SK-N-SH (cell line): ENCODE results near the gene CDV3. TPM values are rescaled to one million over a fixed set of nuclear protein-coding genes. Genes with fewer than 3 reads are reported as not detected.

Source experiments
- CTCF ChIA-PET: fragments of 300-600, 350-600 bp; formaldehyde crosslinking; extraction: SDS; loops from one replicate; lab custom pipeline; 2021; lab: Yijun Ruan, JAX
- POLR2A ChIA-PET: fragments of 350-600 bp; sonication (Branson Sonifier 250); formaldehyde crosslinking; extraction: SDS; loops from one replicate; lab custom pipeline; 2020; ENCODE audit warnings: antibody characterized with exemption, inconsistent platforms; lab: Yijun Ruan, JAX
- DNase-seq: peaks from one replicate; pipeline ENCODE4 v3.0.0; 2012
- H2AFZ ChIP-seq: fragments of 200-600 bp; sonication (generic); 2 replicates; pipeline ENCODE4 v1.8.1; 2016; ENCODE audit warnings: antibody characterized with exemption, mild to moderate bottlenecking, low read depth
- H3F3A ChIP-seq: fragments of 200-600 bp; sonication (generic); replicated peaks from 2 replicates; pipeline ENCODE3; 2016; ENCODE audit warnings: antibody characterized with exemption, mild to moderate bottlenecking; ENCODE audit not compliant: insufficient read depth
- H3K27ac ChIP-seq, 2 experiments: fragments of 200-500 bp in 1 of 2; fragments of 200-600 bp in 1 of 2; sonication (Bioruptor generic) in 1 of 2; sonication (generic), shearing (Covaris generic) in 1 of 2; 2 replicates each; pipeline versions ENCODE4 v1.5.1 to v1.6.1; 2014 to 2016; ENCODE audit warnings: low read depth in 2 of 2, inconsistent platforms in 1 of 2, low read length in 1 of 2, mild to moderate bottlenecking in 1 of 2, mixed read lengths in 1 of 2
- H3K27me3 ChIP-seq: fragments of 200-600 bp; sonication (generic), shearing (Covaris generic); 2 replicates; pipeline ENCODE4 v1.6.1; 2016; ENCODE audit warnings: mixed run types; ENCODE audit not compliant: insufficient read depth
- H3K36me3 ChIP-seq, 2 experiments: fragments of 200-500 bp in 1 of 2; fragments of 200-600 bp in 1 of 2; sonication (Bioruptor generic) in 1 of 2; sonication (generic) in 1 of 2; replicated peaks in 1 of 2; 2 replicates each; pipeline versions ENCODE3 to v1.5.1; 2014 to 2016; ENCODE audit warnings: low read length in 1 of 2, mild to moderate bottlenecking in 1 of 2; ENCODE audit not compliant: insufficient read depth in 2 of 2, control insufficient read depth in 1 of 2
- H3K4me1 ChIP-seq, 2 experiments: fragments of 200-500 bp in 1 of 2; fragments of 200-600 bp in 1 of 2; sonication (Bioruptor generic) in 1 of 2; sonication (generic), shearing (Covaris generic) in 1 of 2; 2 replicates each; pipeline versions ENCODE4 v1.5.1 to v1.6.1; 2014 to 2016; ENCODE audit warnings: low read depth in 1 of 2, low read length in 1 of 2, mixed run types in 1 of 2; ENCODE audit not compliant: insufficient read depth in 2 of 2, control insufficient read depth in 1 of 2
- H3K4me2 ChIP-seq: fragments of 200-600 bp; sonication (generic), shearing (Covaris generic); 2 replicates; pipeline ENCODE4 v1.6.1; 2017; ENCODE audit warnings: mixed run types
- H3K4me3 ChIP-seq, 2 experiments: fragments of 200-500 bp in 1 of 2; fragments of 200-600 bp in 1 of 2; sonication (Bioruptor generic) in 1 of 2; sonication (generic), shearing (Covaris generic) in 1 of 2; 2 replicates each; pipeline versions ENCODE4 v1.5.1 to v1.8.1; 2014 to 2016; ENCODE audit warnings: low read depth in 2 of 2, inconsistent platforms in 1 of 2, low read length in 1 of 2, mild to moderate bottlenecking in 1 of 2, mixed read lengths in 1 of 2, moderate library complexity in 1 of 2
- H3K79me2 ChIP-seq: fragments of 200-600 bp; sonication (generic); 2 replicates; pipeline ENCODE4 v1.8.1; 2017; ENCODE audit warnings: mild to moderate bottlenecking; ENCODE audit not compliant: insufficient read depth
- H3K9ac ChIP-seq: fragments of 200-600 bp; sonication (generic); 2 replicates; pipeline ENCODE4 v1.6.1; 2017; ENCODE audit warnings: mixed run types
- H3K9me2 ChIP-seq: fragments of 200-600 bp; sonication (generic); 2 replicates; pipeline ENCODE4 v1.6.1; 2017; ENCODE audit warnings: mixed run types
- H3K9me3 ChIP-seq: fragments of 200-600 bp; sonication (generic); 2 replicates; pipeline ENCODE4 v1.6.1; 2017; ENCODE audit warnings: mixed run types, mild to moderate bottlenecking, moderate library complexity
- H4K20me1 ChIP-seq: fragments of 200-600 bp; sonication (generic); 2 replicates; pipeline ENCODE4 v1.6.1; 2017; ENCODE audit warnings: mild to moderate bottlenecking, mixed run types; ENCODE audit not compliant: insufficient read depth
- CTCF ChIP-seq: fragments of 200-600 bp; sonication (generic); IDR thresholded peaks from 2 replicates; pipeline ENCODE4 v1.6.1; 2017; ENCODE audit warnings: antibody characterized with exemption, mild to moderate bottlenecking, moderate library complexity
- EP300 ChIP-seq, 2 experiments: IDR thresholded peaks; 2 replicates each; pipeline versions ENCODE4 v1.4.0 to v1.6.1; 2012; ENCODE audit warnings: borderline replicate concordance in 1 of 2, low read depth in 1 of 2, low read length in 1 of 2
- EZH2phosphoT487 ChIP-seq: fragments of 200-600 bp; sonication (generic); IDR thresholded peaks from 2 replicates; pipeline ENCODE4 v1.6.1; 2017; ENCODE audit warnings: low read depth, mixed run types, mild to moderate bottlenecking, antibody characterized with exemption, moderate library complexity, borderline replicate concordance
- FOSL2 ChIP-seq: IDR thresholded peaks from 2 replicates; pipeline ENCODE4 v1.4.0; 2012; ENCODE audit warnings: low read depth, mild to moderate bottlenecking, moderate library complexity, borderline replicate concordance
- FOXJ3 ChIP-seq: sonication (generic); formaldehyde crosslinking; IDR thresholded peaks from 2 replicates; pipeline ENCODE4 v1.5.1; 2020; ENCODE audit warnings: mild to moderate bottlenecking, missing genetic modification reagents
- JUND ChIP-seq: IDR thresholded peaks from 2 replicates; pipeline ENCODE4 v1.4.0; 2012
- MEF2A ChIP-seq: IDR thresholded peaks from 2 replicates; pipeline ENCODE4 v1.4.0; 2012; ENCODE audit warnings: low read depth, borderline replicate concordance
- NFIC ChIP-seq: IDR thresholded peaks from 2 replicates; pipeline ENCODE4 v1.4.0; 2012; ENCODE audit warnings: borderline replicate concordance
- NRF1 ChIP-seq: IDR thresholded peaks from 2 replicates; pipeline ENCODE4 v1.6.1; 2012; ENCODE audit warnings: low read depth, mild to moderate bottlenecking, low read length
- RAD21 ChIP-seq: IDR thresholded peaks from 2 replicates; pipeline ENCODE4 v1.6.1; 2012; ENCODE audit warnings: mild to moderate bottlenecking, low read length
- RCOR1 ChIP-seq: fragments of 150-350 bp; IDR thresholded peaks from 2 replicates; pipeline ENCODE4 v1.6.1; 2017; ENCODE audit warnings: antibody characterized with exemption, low read length
- RXRA ChIP-seq: IDR thresholded peaks from 2 replicates; pipeline ENCODE4 v1.4.0; 2012; ENCODE audit warnings: low read depth, mild to moderate bottlenecking, borderline replicate concordance
- SIN3A ChIP-seq: IDR thresholded peaks from 2 replicates; pipeline ENCODE4 v1.6.1; 2012; ENCODE audit warnings: low read depth, mild to moderate bottlenecking, low read length, moderate library complexity, borderline replicate concordance
- SMC3 ChIP-seq: IDR thresholded peaks from 2 replicates; pipeline ENCODE4 v1.6.1; 2012; ENCODE audit warnings: low read depth, low read length, improper control_type of control experiment
- WGBS: methylation state at CpG from one replicate; pipeline ENCODE4 v1.1.6; 2017; ENCODE audit warnings: low lambda C conversion rate; 5-methylcytosine and 5-hydroxymethylcytosine counted together
- polyA plus RNA-seq, 3 experiments: library from polyadenylated mRNA; depleted of rRNA; stranded (reverse); fragments of >200 nt; gene quantifications; 2 replicates each; pipeline ENCODE4 v1.2.3, GENCODE V29; 2012
- TF ChIP-seq, protein P1 (sequence below): fragments of 150-350 bp; IDR thresholded peaks from 2 replicates; pipeline ENCODE4 v1.6.1; 2017; ENCODE audit warnings: antibody characterized with exemption, low read length, low read depth, borderline replicate concordance
- TF ChIP-seq, protein P2 (sequence below): IDR thresholded peaks from 2 replicates; pipeline ENCODE4 v1.4.0; 2012; ENCODE audit warnings: low read depth, borderline replicate concordance

The CDV3 gene
- polyA plus RNA-seq, 1 of the 3 experiments (the other 2 are of a cell fraction): 35.4 TPM

- TF ChIP-seq CTCF (no peak), EZH2phosphoT487 (no peak)
- TF ChIP-seq, all 33 proteins: peak for 0
Observed at GRCh38 chr3:133576169-133576568, 2.7 kb downstream of the CDV3 start (continued).

GRCh38 chr3:133578548-133579191 is 5.2 kb downstream of the CDV3 start:
- DNase-seq: peak; percentile 74
- 15% methylated on average over 1 of the region's 1 CpG for WGBS

DNA sequence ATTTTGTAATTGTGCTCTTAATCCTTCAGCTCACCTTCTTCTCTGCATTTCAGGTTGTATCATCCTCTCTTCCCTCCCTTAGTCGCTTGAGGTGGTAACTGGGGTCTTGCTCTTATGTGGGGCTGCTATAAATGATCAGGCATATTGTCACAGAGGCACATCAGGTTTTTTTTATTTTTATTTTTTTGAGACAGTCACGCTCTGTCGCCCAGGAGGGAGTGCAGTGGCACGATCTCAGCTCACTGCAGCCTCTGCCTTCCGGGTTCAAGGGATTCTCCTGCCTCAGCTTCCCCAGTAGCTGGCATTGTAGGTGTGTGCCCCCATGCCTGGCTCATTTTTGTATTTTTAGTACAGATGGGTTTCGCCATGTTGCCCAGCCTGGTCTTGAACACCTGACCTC is 9.9 kb downstream of the CDV3 start:
- Histone ChIP-seq H3K9me2 (no peaks in the 10 kb centered on the region), H4K20me1 (peaks cover 77% of the 10 kb centered on the region), H3K27me3 (no peaks in the 10 kb centered on the region), H3K4me1 (peaks cover 2 to 22% of the 10 kb centered on the region in 2 experiments; a peak in 2 of 4 replicates), H3K4me3 (no peak overlapping the region), H3K79me2 (peaks cover 93% of the 10 kb centered on the region), H3K27ac (no peak overlapping the region), H2AFZ (no peak overlapping the region), H3F3A (peaks cover 18% of the 10 kb centered on the region), H3K9me3 (no peaks in the 10 kb centered on the region), H3K4me2 (no peak overlapping the region), H3K9ac (no peak overlapping the region), H3K36me3 (peaks cover 68 to 89% of the 10 kb centered on the region in 2 experiments)
- DNase-seq: no peak
- WGBS: 96% methylated on average over 6 of the region's 6 CpGs
- CTCF ChIA-PET: no interaction called here
- POLR2A ChIA-PET: no interaction called here
- TF ChIP-seq SIN3A: no peak
- no peak for TF ChIP-seq EP300 (IDR thresholded peaks at IDR 0.05; ENCODE audit: borderline replicate concordance in 1 of 2, low read depth in 1 of 2, low read length in 1 of 2)
- TF ChIP-seq MEF2A: no peak
- no peak for TF ChIP-seq FOXJ3 (CRISPR knock-in tag)
- no peak for TF ChIP-seq NFIC
- TF ChIP-seq JUND: no peak
- TF ChIP-seq, protein P1, sequence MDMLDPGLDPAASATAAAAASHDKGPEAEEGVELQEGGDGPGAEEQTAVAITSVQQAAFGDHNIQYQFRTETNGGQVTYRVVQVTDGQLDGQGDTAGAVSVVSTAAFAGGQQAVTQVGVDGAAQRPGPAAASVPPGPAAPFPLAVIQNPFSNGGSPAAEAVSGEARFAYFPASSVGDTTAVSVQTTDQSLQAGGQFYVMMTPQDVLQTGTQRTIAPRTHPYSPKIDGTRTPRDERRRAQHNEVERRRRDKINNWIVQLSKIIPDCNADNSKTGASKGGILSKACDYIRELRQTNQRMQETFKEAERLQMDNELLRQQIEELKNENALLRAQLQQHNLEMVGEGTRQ: no peak
- TF ChIP-seq, protein P2, sequence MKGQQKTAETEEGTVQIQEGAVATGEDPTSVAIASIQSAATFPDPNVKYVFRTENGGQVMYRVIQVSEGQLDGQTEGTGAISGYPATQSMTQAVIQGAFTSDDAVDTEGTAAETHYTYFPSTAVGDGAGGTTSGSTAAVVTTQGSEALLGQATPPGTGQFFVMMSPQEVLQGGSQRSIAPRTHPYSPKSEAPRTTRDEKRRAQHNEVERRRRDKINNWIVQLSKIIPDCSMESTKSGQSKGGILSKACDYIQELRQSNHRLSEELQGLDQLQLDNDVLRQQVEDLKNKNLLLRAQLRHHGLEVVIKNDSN: no peak
- no peak for TF ChIP-seq RCOR1
- TF ChIP-seq EZH2phosphoT487: no peak
- no peak for TF ChIP-seq FOSL2
- no peak for TF ChIP-seq NRF1

More at GRCh38 chr3:133578548-133579191, 5.2 kb downstream of the CDV3 start:
- ChIA-PET POLR2A (no interaction called here), CTCF (interaction anchor here (0.5 to 3.3 kb wide), 35 partner anchors 9 to 857 kb away, joined by 3 to 20 read pairs (median 4); partner anchors contain the start of gene NPHP3)
- Histone ChIP-seq H3K4me3 (peak overlapping the region in 1 of 2 experiments; percentile 14; a peak in 1 of 4 replicates), H3K4me1 (peaks cover 11 to 17% of the 10 kb centered on the region in 2 experiments; a peak in 2 of 4 replicates), H3K9me2 (no peaks in the 10 kb centered on the region), H3K9me3 (no peaks in the 10 kb centered on the region), H3K27ac (no peak overlapping the region; a peak in 1 of 4 replicates), H3K79me2 (peaks cover 95% of the 10 kb centered on the region), H3K4me2 (peak overlapping the region; percentile 36), H3F3A (peaks cover 3% of the 10 kb centered on the region), H3K9ac (no peak overlapping the region), H4K20me1 (peaks cover 91% of the 10 kb centered on the region), H3K27me3 (no peaks in the 10 kb centered on the region), H3K36me3 (peaks cover 54 to 75% of the 10 kb centered on the region in 2 experiments), H2AFZ (no peak overlapping the region)
- TF ChIP-seq CTCF (peak; percentile 68), RAD21 (peak; percentile 68), SMC3 (peak; percentile 60), RXRA (no peak)
